Measurements from ENCODE around the gene CBX5. TPM values are rescaled to one million over a fixed set of nuclear protein-coding genes. Genes with fewer than 3 reads are reported as not detected.
A peak's percentile ranks its signal among the peaks of the same experiment; 100 is the strongest.

CBX5 gene
- polyA plus RNA-seq, 1 donor (not counting 4 experiments of a cell fraction or from before 2014, with no cell fraction given): 25.8 TPM

- no peak for FAIRE-seq
- DNase-seq (ENCODE audit: low read depth, low spot score): no peak
- no peaks in the 10 kb centered on the region for H3K36me3 ChIP-seq (ENCODE audit: control insufficient read depth in 2 of 2, extremely low read depth in 1 of 2, insufficient read depth in 2 of 2, low read length in 2 of 2)
- no peaks in the 10 kb centered on the region for H3K9me3 ChIP-seq (ENCODE audit: control insufficient read depth, low read depth, low read length)
- no peak for TF ChIP-seq EZH2 (IDR thresholded peaks at IDR 0.05; ENCODE audit: low read length)
- TF ChIP-seq, protein P1, sequence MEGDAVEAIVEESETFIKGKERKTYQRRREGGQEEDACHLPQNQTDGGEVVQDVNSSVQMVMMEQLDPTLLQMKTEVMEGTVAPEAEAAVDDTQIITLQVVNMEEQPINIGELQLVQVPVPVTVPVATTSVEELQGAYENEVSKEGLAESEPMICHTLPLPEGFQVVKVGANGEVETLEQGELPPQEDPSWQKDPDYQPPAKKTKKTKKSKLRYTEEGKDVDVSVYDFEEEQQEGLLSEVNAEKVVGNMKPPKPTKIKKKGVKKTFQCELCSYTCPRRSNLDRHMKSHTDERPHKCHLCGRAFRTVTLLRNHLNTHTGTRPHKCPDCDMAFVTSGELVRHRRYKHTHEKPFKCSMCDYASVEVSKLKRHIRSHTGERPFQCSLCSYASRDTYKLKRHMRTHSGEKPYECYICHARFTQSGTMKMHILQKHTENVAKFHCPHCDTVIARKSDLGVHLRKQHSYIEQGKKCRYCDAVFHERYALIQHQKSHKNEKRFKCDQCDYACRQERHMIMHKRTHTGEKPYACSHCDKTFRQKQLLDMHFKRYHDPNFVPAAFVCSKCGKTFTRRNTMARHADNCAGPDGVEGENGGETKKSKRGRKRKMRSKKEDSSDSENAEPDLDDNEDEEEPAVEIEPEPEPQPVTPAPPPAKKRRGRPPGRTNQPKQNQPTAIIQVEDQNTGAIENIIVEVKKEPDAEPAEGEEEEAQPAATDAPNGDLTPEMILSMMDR (optimal IDR thresholded peaks at IDR 0.05 in 1 of 3, IDR thresholded peaks at IDR 0.05 in 1 of 3, conservative IDR thresholded peaks at IDR 0.05 in 1 of 3; ENCODE audit: extremely low read depth in 1 of 3, insufficient read depth in 2 of 3, low read length in 3 of 3): no peak
- H3K27me3 ChIP-seq (ENCODE audit: control insufficient read depth, extremely low read depth, insufficient read depth, low read length): no peaks in the 10 kb centered on the region
- H3K27ac ChIP-seq (ENCODE audit: control insufficient read depth, insufficient read depth, low read length): no peak overlapping the region
- dilution Hi-C loops (cut with MboI; ENCODE audit: extremely low pct_ligation_motif_present, low sequenced_read_pairs): no loop called here
- no peaks in the 10 kb centered on the region for H3K9me1 ChIP-seq (ENCODE audit: control insufficient read depth, extremely low read depth, insufficient read depth, low read length)
- no peaks in the 10 kb centered on the region for H3K79me2 ChIP-seq (ENCODE audit: control insufficient read depth, insufficient read depth, low read length)
- H4K20me1 ChIP-seq (ENCODE audit: control insufficient read depth, extremely low read depth, insufficient read depth, low read length): no peaks in the 10 kb centered on the region
- no peak overlapping the region for H3K4me3 ChIP-seq (ENCODE audit: control insufficient read depth in 2 of 3, extremely low read depth in 1 of 3, insufficient read depth in 2 of 3, low read depth in 1 of 3, low read length in 3 of 3)
- H2AFZ ChIP-seq (ENCODE audit: control insufficient read depth, low read length): no peak overlapping the region
- H3K4me1 ChIP-seq (ENCODE audit: control insufficient read depth, extremely low read depth, insufficient read depth, low read length): peaks cover 34% of the 10 kb centered on the region
- no peak overlapping the region for H3K9ac ChIP-seq (ENCODE audit: control insufficient read depth, extremely low read depth, insufficient read depth, low read length)
- H3K4me2 ChIP-seq (ENCODE audit: control insufficient read depth, extremely low read depth, insufficient read depth, low read depth, low read length): no peak overlapping the region
These were observed 54.3 kb downstream of the CBX5 start for GRCh38 chr12:54225666-54226065.

DNA sequence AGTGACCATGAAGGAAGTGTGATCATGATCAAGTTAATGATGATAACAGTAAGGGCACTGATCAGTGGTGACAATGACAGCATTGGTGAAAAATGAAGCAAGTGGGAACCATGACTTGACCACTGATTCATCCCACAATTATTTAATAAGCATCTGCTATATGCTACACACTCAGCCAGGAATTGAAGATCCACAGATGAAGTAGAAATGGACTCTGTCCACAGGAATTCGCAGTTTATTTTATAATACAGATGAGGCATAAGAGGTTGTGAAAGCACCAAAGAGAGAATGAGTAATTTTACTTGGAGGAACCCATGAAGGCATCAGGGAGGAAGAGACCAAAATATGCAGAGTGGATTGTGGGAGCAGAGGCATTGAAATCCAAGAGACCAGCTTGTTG is 57.3 kb downstream of the CBX5 start:
- Histone ChIP-seq H3K4me2 (ENCODE audit: control insufficient read depth, extremely low read depth, insufficient read depth, low read depth, low read length) (peak overlapping the region; percentile 33), H3K9ac (ENCODE audit: control insufficient read depth, extremely low read depth, insufficient read depth, low read length) (no peak overlapping the region), H3K27ac (ENCODE audit: control insufficient read depth, insufficient read depth, low read length) (peak overlapping the region; percentile 42), H2AFZ (ENCODE audit: control insufficient read depth, low read length) (peak overlapping the region; percentile 68), H4K20me1 (ENCODE audit: control insufficient read depth, extremely low read depth, insufficient read depth, low read length) (no peaks in the 10 kb centered on the region), H3K79me2 (ENCODE audit: control insufficient read depth, insufficient read depth, low read length) (no peaks in the 10 kb centered on the region), H3K27me3 (ENCODE audit: control insufficient read depth, extremely low read depth, insufficient read depth, low read length) (no peaks in the 10 kb centered on the region), H3K4me3 (ENCODE audit: control insufficient read depth in 2 of 3, extremely low read depth in 1 of 3, insufficient read depth in 2 of 3, low read depth in 1 of 3, low read length in 3 of 3) (peak overlapping the region in 1 of 3 experiments; percentile 16), H3K9me3 (ENCODE audit: control insufficient read depth, low read depth, low read length) (no peaks in the 10 kb centered on the region), H3K4me1 (ENCODE audit: control insufficient read depth, extremely low read depth, insufficient read depth, low read length) (peaks cover 33% of the 10 kb centered on the region), H3K9me1 (ENCODE audit: control insufficient read depth, extremely low read depth, insufficient read depth, low read length) (no peaks in the 10 kb centered on the region), H3K36me3 (ENCODE audit: control insufficient read depth in 2 of 2, extremely low read depth in 1 of 2, insufficient read depth in 2 of 2, low read length in 2 of 2) (no peaks in the 10 kb centered on the region)
- DNase-seq (ENCODE audit: low read depth, low spot score) (peak; percentile 73), FAIRE-seq (no peak)
- no peak for TF ChIP-seq EZH2 (IDR thresholded peaks at IDR 0.05; ENCODE audit: low read length)
- TF ChIP-seq, protein P1 (optimal IDR thresholded peaks at IDR 0.05 in 1 of 3, IDR thresholded peaks at IDR 0.05 in 1 of 3, conservative IDR thresholded peaks at IDR 0.05 in 1 of 3; ENCODE audit: extremely low read depth in 1 of 3, insufficient read depth in 2 of 3, low read length in 3 of 3): no peak
- dilution Hi-C loops (cut with MboI; ENCODE audit: extremely low pct_ligation_motif_present, low sequenced_read_pairs): no loop called here

Measured in keratinocyte (primary cell).